ENCODE results near the gene SLC19A1. TPM values are rescaled to one million over a fixed set of nuclear protein-coding genes. Genes with fewer than 3 reads are reported as not detected.

The SLC19A1 gene
- total RNA-seq, 1 donor from 2014 or later, result 4.5 TPM

DNA sequence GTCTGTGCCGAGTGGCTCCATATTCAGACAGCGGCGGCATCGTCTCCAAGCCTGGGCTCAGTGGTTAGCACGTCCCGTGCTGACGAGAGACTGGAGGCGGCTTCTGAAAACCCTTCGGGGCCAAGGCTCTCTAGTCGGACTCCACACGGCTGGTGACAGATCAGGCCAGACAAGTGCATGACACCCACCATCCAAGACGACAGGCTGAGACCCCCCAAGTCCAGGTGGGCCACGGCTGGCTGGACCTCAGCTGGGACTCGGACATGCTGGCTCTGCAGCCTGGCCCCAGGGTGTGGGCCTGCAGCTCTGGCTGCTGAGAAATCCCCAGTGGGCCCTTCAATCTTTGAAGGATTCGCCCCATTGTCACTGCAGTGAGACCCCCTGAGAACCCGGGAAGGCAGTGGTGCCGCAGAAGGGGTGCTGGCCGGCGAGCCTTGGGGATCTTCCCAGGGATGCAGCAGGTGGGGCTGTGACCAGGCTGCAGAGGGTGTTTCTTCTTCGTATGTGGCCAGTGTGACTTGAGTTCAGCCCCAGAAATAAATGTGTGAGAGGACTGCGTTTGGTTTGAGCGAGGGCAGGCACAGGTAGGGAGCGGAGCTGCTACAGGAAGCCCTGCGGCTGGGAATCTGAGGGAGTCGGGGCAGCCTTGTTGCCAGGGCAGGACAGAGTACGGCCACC is 15.9 kb upstream of the SLC19A1 start:
- H3K36me3 ChIP-seq (ENCODE audit: control insufficient read depth, insufficient read depth, low read length), result no peaks in the 10 kb centered on the region

DNA sequence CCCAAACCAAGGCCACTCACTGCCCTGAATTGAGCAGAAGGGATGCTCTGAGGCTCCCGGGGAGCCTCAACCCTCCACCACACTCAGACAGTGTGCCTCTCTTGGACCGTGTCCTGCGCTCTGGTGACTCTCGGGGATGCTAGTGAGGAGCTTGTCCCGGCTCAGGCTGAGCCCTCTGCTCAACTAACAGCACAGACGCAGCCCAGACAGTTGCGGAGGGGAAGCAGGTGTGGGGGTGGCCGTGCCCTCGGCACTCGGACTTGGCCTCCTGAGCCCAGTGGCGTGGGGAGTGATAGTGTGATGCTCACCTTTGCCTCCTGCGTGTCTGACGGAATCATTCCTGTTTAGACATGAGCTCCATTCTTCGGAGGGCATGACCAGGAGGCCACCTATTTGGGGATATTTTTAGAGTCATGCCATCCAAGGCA is 15.4 kb upstream of the SLC19A1 start:
- Histone ChIP-seq H3K4me3 (ENCODE audit: low read depth, low read length) (no peak overlapping the region), H3K36me3 (ENCODE audit: control insufficient read depth, insufficient read depth, low read length) (no peaks in the 10 kb centered on the region), H3K27me3 (ENCODE audit: control insufficient read depth, insufficient read depth, low read length) (peaks cover 8% of the 10 kb centered on the region)
- DNase-seq (ENCODE audit: low read depth), result no peak
- no peak for FAIRE-seq
- TF ChIP-seq, protein P1, sequence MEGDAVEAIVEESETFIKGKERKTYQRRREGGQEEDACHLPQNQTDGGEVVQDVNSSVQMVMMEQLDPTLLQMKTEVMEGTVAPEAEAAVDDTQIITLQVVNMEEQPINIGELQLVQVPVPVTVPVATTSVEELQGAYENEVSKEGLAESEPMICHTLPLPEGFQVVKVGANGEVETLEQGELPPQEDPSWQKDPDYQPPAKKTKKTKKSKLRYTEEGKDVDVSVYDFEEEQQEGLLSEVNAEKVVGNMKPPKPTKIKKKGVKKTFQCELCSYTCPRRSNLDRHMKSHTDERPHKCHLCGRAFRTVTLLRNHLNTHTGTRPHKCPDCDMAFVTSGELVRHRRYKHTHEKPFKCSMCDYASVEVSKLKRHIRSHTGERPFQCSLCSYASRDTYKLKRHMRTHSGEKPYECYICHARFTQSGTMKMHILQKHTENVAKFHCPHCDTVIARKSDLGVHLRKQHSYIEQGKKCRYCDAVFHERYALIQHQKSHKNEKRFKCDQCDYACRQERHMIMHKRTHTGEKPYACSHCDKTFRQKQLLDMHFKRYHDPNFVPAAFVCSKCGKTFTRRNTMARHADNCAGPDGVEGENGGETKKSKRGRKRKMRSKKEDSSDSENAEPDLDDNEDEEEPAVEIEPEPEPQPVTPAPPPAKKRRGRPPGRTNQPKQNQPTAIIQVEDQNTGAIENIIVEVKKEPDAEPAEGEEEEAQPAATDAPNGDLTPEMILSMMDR (IDR thresholded peaks at IDR 0.05; ENCODE audit: insufficient read depth, low read length, severe bottlenecking), result no peak

More for the DNA sequence above, 15.9 kb upstream of the SLC19A1 start:
- DNase-seq (ENCODE audit: low read depth) (no peak), FAIRE-seq (no peak)
- Histone ChIP-seq H3K4me3 (ENCODE audit: low read depth, low read length) (no peak overlapping the region), H3K27me3 (ENCODE audit: control insufficient read depth, insufficient read depth, low read length) (peaks cover 12% of the 10 kb centered on the region)
- TF ChIP-seq, protein P1 (IDR thresholded peaks at IDR 0.05; ENCODE audit: insufficient read depth, low read length, severe bottlenecking), result no peak

DNA sequence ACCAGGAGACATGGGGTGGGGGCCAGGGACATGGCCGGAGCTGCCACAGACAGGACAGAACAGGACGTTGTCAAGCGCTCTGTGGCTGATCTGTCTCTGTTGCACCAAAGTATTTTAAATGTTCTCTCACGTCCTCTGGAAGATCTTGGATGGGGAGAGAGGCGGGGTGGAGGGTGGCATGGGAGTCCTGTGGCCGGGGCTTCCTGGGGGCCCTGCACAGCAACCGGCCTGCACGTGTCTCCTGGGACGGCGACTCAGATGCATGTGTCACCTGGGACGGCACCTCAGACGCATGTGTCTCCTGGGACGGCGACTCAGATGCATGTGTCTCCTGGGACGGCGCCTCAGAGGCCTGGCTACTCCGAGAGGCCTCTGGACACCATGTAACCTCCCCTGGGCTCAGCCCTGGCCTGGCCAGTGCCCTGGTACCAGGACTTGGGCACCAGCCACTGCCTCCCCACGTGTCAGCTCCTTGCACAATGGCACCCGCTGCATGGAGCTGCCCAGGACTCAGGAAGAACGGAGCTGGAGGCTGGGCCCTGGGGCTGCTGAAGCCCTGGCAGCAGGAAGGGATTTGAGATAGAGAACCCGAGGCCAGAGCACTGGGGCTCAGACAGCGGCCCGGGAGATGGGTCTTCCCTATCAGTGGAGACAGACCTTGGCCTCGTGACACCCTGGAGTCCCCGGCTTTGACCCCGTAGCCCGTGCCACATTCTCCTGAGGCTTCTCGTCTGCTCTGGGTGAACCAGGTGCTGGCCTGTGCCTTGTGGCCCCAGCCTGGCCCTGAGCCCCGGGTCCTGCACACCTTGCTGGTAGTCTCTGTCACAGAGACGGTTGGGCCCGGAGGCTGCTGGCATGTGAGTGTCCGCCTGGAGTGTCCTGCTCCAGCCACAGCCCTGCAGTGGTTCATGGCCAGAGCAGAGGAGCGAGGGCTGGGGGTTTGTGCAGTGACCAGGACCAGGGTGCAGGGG is 14.7 kb upstream of the SLC19A1 start:
- no peak overlapping the region for H3K4me3 ChIP-seq (ENCODE audit: low read depth, low read length)
- no peak for DNase-seq (ENCODE audit: low read depth)
- H3K27me3 ChIP-seq (ENCODE audit: control insufficient read depth, insufficient read depth, low read length), result peaks cover 2% of the 10 kb centered on the region
- TF ChIP-seq, protein P1 (IDR thresholded peaks at IDR 0.05; ENCODE audit: insufficient read depth, low read length, severe bottlenecking), result no peak
- no peaks in the 10 kb centered on the region for H3K36me3 ChIP-seq (ENCODE audit: control insufficient read depth, insufficient read depth, low read length)
- no peak for FAIRE-seq

DNA sequence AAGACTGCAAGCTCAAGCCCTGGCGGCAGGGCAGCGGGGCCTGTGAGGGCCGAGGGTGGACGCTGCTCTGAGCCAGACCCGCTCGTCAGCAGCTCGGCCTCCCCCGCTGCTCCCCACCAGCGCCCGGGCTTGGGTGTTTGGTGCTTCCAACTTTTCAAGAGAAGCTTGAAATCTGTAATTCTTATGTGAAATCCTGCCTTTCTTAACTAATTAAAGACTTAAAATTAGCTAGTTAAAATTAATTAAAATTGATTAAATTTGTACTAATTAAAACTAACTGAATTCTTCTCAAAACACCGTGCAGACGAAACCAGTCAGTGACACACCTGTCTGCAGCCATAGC is 14.0 kb upstream of the SLC19A1 start:
- H3K27me3 ChIP-seq (ENCODE audit: control insufficient read depth, insufficient read depth, low read length), result peaks cover 2% of the 10 kb centered on the region
- FAIRE-seq (no peak), DNase-seq (ENCODE audit: low read depth) (no peak)
- no peaks in the 10 kb centered on the region for H3K36me3 ChIP-seq (ENCODE audit: control insufficient read depth, insufficient read depth, low read length)
- TF ChIP-seq, protein P1 (IDR thresholded peaks at IDR 0.05; ENCODE audit: insufficient read depth, low read length, severe bottlenecking), result no peak
- peak overlapping the region; percentile 44 for H3K4me3 ChIP-seq (ENCODE audit: low read depth, low read length)

DNA sequence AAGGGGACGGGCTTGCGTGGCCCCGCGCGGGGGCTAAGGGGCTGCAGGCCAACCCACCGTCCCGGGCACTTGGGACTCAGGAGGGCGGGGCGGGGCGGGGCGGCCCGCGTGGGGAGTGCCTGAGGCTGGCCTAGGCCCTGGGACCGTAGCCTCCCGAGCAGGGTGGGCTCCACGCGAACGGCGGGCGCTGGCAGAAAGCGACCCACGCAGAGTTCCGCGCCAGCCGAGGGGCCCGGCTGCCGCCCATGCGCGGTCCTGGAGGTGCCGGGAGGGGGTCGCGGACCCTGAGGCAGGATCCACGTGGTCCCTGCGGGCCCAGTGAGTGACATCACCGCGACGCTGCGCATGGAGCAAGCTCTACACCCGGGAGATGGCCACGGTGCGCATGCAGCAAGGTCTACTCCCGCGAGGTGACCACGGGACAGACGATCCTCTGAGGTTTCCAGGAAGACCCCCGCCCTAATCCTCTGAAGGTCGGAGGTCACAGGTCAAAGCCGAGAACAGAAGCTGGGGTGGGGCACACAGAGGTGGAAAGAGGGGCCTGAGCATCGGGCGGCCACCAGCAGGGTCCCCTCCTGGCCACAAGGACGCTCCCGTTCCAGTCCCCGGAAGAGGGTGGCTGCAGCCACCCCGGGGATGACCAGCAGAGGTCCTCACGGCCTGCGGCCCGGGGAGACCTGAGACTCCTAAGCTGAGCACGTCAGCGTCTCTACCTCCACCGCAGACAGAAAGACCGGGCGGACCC is 13.5 kb upstream of the SLC19A1 start:
- FAIRE-seq, result no peak
- DNase-seq (ENCODE audit: low read depth), result peak; percentile 70
- Histone ChIP-seq H3K4me3 (ENCODE audit: low read depth, low read length) (peak overlapping the region; percentile 44), H3K36me3 (ENCODE audit: control insufficient read depth, insufficient read depth, low read length) (no peaks in the 10 kb centered on the region), H3K27me3 (ENCODE audit: control insufficient read depth, insufficient read depth, low read length) (peaks cover 2% of the 10 kb centered on the region)
- TF ChIP-seq, protein P1 (IDR thresholded peaks at IDR 0.05; ENCODE audit: insufficient read depth, low read length, severe bottlenecking), result peak; percentile 97

All from bronchial epithelial cell (primary cell).